HG02678 (cell line): Measurements from ENCODE around the gene SH2D5.

ENCODE experiments used
- ATAC-seq: cut with Tn5 transposase; IDR thresholded peaks from one replicate; pipeline ENCODE4 v1.9.1; 2021; ENCODE audit warnings: mild to moderate bottlenecking, moderate library complexity; ENCODE audit not compliant: unreplicated experiment

The SH2D5 gene

GRCh38 chr1:20715406-20715805, 17.1 kb downstream of the SH2D5 start:
- ATAC-seq, result no peak

GRCh38 chr1:20713440-20713839, 19.1 kb downstream of the SH2D5 start:
- ATAC-seq, result no peak

- ATAC-seq, result no peak
Observed at GRCh38 chr1:20712215-20712577, 20.3 kb downstream of the SH2D5 start.

GRCh38 chr1:20711285-20712214, 21.0 kb downstream of the SH2D5 start:
- no peak for ATAC-seq

GRCh38 chr1:20710469-20711284, 21.8 kb downstream of the SH2D5 start:
- ATAC-seq, result no peak

GRCh38 chr1:20709868-20710267, 22.6 kb downstream of the SH2D5 start:
- no peak for ATAC-seq

GRCh38 chr1:20708891-20709290, 23.6 kb downstream of the SH2D5 start:
- no peak for ATAC-seq

GRCh38 chr1:20708057-20708456, 24.4 kb downstream of the SH2D5 start:
- ATAC-seq, result no peak

GRCh38 chr1:20706841-20707240, 25.7 kb downstream of the SH2D5 start:
- no peak for ATAC-seq

- ATAC-seq, result no peak
Observed at GRCh38 chr1:20705203-20705755, 27.2 kb downstream of the SH2D5 start.

- ATAC-seq, result no peak
Observed at GRCh38 chr1:20704390-20705202, 27.9 kb downstream of the SH2D5 start.

- ATAC-seq, result no peak
Observed at GRCh38 chr1:20703124-20703756, 29.3 kb downstream of the SH2D5 start.

- ATAC-seq, result no peak
Observed at GRCh38 chr1:20702416-20702815, 30.1 kb downstream of the SH2D5 start.

GRCh38 chr1:20701847-20702246, 30.7 kb downstream of the SH2D5 start:
- ATAC-seq, result no peak

GRCh38 chr1:20701446-20701845, 31.1 kb downstream of the SH2D5 start:
- ATAC-seq, result no peak

- ATAC-seq, result no peak
Observed at GRCh38 chr1:20700636-20701215, 31.8 kb downstream of the SH2D5 start.

GRCh38 chr1:20699558-20699957, 32.9 kb downstream of the SH2D5 start:
- no peak for ATAC-seq

GRCh38 chr1:20698195-20698910, 34.1 kb downstream of the SH2D5 start:
- ATAC-seq, result no peak

- ATAC-seq, result no peak
Observed at GRCh38 chr1:20697563-20697962, 34.9 kb downstream of the SH2D5 start.
